Measurements from ENCODE around the gene ANO2.

ANO2 gene

GRCh38 chr12:5619628-5620027 is 325.4 kb downstream of the ANO2 start:
- TF ChIP-seq, protein P1, sequence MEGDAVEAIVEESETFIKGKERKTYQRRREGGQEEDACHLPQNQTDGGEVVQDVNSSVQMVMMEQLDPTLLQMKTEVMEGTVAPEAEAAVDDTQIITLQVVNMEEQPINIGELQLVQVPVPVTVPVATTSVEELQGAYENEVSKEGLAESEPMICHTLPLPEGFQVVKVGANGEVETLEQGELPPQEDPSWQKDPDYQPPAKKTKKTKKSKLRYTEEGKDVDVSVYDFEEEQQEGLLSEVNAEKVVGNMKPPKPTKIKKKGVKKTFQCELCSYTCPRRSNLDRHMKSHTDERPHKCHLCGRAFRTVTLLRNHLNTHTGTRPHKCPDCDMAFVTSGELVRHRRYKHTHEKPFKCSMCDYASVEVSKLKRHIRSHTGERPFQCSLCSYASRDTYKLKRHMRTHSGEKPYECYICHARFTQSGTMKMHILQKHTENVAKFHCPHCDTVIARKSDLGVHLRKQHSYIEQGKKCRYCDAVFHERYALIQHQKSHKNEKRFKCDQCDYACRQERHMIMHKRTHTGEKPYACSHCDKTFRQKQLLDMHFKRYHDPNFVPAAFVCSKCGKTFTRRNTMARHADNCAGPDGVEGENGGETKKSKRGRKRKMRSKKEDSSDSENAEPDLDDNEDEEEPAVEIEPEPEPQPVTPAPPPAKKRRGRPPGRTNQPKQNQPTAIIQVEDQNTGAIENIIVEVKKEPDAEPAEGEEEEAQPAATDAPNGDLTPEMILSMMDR (IDR thresholded peaks at IDR 0.05; ENCODE audit: low read depth, low read length): no peak

DNA sequence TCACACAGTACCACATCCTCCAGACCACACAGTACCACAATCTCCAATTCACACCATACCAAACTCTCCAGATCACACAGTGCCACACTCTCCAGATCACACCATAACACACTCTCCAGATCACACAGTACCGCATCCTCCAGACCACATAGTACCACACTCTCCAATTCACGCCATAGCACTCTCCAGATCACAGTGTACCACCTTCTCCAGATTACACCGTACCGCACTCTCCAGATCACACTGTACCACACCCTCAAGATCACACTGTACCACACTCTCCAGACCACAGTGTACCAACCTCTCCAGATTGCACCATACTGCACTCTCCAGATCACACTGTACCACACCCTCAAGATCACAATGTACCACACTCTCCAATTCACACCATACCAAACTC is 328.2 kb downstream of the ANO2 start:
- DNase-seq (ENCODE audit: extremely low read depth, low read depth): no peak
- TF ChIP-seq, protein P1 (IDR thresholded peaks at IDR 0.05; ENCODE audit: low read depth, low read length): no peak

More at GRCh38 chr12:5619628-5620027, 325.4 kb downstream of the ANO2 start:
- DNase-seq (ENCODE audit: extremely low read depth, low read depth): no peak

- DNase-seq (ENCODE audit: extremely low read depth, low read depth): no peak
- TF ChIP-seq, protein P1 (IDR thresholded peaks at IDR 0.05; ENCODE audit: low read depth, low read length): no peak
Observed at GRCh38 chr12:5615760-5616159, 329.3 kb downstream of the ANO2 start.

DNA sequence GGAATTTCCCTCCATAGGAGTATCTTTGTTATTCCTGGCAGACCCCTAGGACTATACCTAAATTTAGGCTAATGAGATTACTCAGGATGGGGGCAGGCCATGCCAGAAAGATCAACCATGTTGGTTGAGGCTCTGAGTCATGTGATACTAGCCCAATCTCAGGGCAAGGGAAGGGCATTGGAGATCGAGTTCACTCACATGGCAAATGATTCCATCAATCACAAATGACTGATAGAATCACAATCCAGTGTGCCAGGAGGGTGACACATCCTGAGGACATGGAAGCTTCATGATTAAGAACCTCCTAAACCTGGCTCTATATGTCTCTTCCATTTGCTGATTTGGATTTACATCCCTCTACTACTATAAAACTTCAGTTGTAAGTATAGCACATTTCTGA is 330.8 kb downstream of the ANO2 start:
- TF ChIP-seq, protein P1 (IDR thresholded peaks at IDR 0.05; ENCODE audit: low read depth, low read length): no peak
- no peak for DNase-seq (ENCODE audit: extremely low read depth, low read depth)

DNA sequence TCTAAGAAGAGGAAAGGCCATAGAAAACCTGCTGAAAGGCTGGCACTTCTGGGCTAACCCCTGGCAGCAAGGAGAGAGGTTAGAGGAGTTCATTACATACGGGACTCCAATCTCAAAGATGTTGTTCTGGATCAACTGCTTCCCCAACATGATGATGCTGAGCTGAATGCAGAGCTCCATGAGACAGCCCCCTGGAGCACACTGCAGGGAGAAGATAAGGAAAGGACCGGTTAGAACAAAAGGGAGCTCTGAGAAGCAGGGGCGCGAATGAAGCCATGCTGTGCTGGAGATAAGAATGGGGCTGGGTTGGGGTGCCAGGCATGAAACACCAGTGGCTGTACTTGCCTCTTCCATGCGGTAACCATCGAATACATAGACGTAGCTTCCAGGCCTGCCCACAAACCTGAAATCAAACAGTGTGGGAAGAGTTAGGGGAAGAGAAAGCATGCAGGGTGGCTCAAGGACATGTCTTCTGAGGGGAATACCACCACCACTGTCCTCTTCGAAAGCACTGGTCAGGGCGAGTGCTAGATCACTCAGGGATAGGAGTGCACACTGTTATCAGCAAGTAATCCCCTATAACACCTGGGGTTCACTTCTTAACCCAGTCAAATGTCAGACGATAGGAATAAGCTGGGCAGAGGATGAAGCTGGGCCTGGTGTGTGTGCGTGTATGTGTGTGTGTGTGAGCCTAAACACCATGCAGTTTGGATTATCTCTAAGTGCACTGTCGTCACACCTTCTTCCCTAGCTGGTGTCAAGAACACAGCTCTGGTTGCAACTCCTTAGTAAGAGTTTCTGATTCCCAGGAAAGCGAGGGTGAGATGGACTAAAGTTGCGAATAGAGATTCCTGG is 332.3 kb downstream of the ANO2 start:
- no peak for DNase-seq (ENCODE audit: extremely low read depth, low read depth)

DNA sequence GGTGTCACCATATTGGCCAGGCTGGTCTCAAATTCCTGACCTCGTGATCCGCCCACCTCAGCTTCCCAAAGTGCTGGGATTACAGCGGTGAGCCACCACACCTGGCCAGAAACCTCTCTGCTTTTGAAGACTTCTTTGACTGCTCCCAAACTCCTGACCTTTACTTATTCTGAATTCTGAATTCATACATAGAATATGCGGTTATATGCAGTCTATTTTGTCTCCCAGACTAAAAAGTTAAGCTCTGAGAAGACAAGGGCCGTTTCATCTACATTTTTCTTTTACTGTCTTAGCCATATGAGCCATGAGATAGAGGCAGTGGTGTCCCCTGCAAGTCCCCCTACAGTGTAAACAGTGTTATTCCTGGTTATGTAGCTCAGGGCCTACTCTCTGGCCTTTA is 333.9 kb downstream of the ANO2 start:
- TF ChIP-seq, protein P1 (IDR thresholded peaks at IDR 0.05; ENCODE audit: low read depth, low read length): no peak
- no peak for DNase-seq (ENCODE audit: extremely low read depth, low read depth)

More for the DNA sequence above, 332.3 kb downstream of the ANO2 start:
- TF ChIP-seq, protein P1 (IDR thresholded peaks at IDR 0.05; ENCODE audit: low read depth, low read length): no peak

GRCh38 chr12:5599378-5599777 is 345.7 kb downstream of the ANO2 start:
- TF ChIP-seq, protein P1 (IDR thresholded peaks at IDR 0.05; ENCODE audit: low read depth, low read length): no peak
- DNase-seq (ENCODE audit: extremely low read depth, low read depth): no peak
